Measurements from ENCODE around the gene TBC1D1. TPM values are rescaled to one million over a fixed set of nuclear protein-coding genes. Genes with fewer than 3 reads are reported as not detected.

Gene TBC1D1
- polyA plus RNA-seq, 1 donor (not counting 4 experiments of a cell fraction or from before 2014, with no cell fraction given): 32.5 TPM

GRCh38 chr4:37868238-37868637, 22.6 kb upstream of the TBC1D1 start:
- FAIRE-seq (no peak), DNase-seq (ENCODE audit: low read depth, low spot score) (no peak)
- no peak overlapping the region for H3K9ac ChIP-seq (ENCODE audit: control insufficient read depth, extremely low read depth, insufficient read depth, low read length)
- no peaks in the 10 kb centered on the region for H3K9me3 ChIP-seq (ENCODE audit: control insufficient read depth, low read depth, low read length)
- no peaks in the 10 kb centered on the region for H4K20me1 ChIP-seq (ENCODE audit: control insufficient read depth, extremely low read depth, insufficient read depth, low read length)
- no peak overlapping the region for H3K4me3 ChIP-seq (ENCODE audit: control insufficient read depth in 2 of 3, extremely low read depth in 1 of 3, insufficient read depth in 2 of 3, low read depth in 1 of 3, low read length in 3 of 3)
- no peak overlapping the region for H3K27ac ChIP-seq (ENCODE audit: control insufficient read depth, insufficient read depth, low read length)
- H3K36me3 ChIP-seq (ENCODE audit: control insufficient read depth in 2 of 2, extremely low read depth in 1 of 2, insufficient read depth in 2 of 2, low read length in 2 of 2): peaks cover 0 to 1% of the 10 kb centered on the region in 2 experiments
- H3K27me3 ChIP-seq (ENCODE audit: control insufficient read depth, extremely low read depth, insufficient read depth, low read length): no peaks in the 10 kb centered on the region
- no peak overlapping the region for H3K4me2 ChIP-seq (ENCODE audit: control insufficient read depth, extremely low read depth, insufficient read depth, low read depth, low read length)
- dilution Hi-C loops (cut with MboI; ENCODE audit: extremely low pct_ligation_motif_present, low sequenced_read_pairs): no loop called here
- TF ChIP-seq EZH2 (IDR thresholded peaks at IDR 0.05; ENCODE audit: low read length): no peak
- no peak for TF ChIP-seq CTCF (optimal IDR thresholded peaks at IDR 0.05 in 1 of 3, IDR thresholded peaks at IDR 0.05 in 1 of 3, conservative IDR thresholded peaks at IDR 0.05 in 1 of 3; ENCODE audit: extremely low read depth in 1 of 3, insufficient read depth in 2 of 3, low read length in 3 of 3)
- no peaks in the 10 kb centered on the region for H3K79me2 ChIP-seq (ENCODE audit: control insufficient read depth, insufficient read depth, low read length)
- H3K9me1 ChIP-seq (ENCODE audit: control insufficient read depth, extremely low read depth, insufficient read depth, low read length): no peaks in the 10 kb centered on the region
- no peak overlapping the region for H2AFZ ChIP-seq (ENCODE audit: control insufficient read depth, low read length)
- peaks cover 1% of the 10 kb centered on the region for H3K4me1 ChIP-seq (ENCODE audit: control insufficient read depth, extremely low read depth, insufficient read depth, low read length)

- DNase-seq (ENCODE audit: low read depth, low spot score): no peak
- TF ChIP-seq CTCF (optimal IDR thresholded peaks at IDR 0.05 in 1 of 3, IDR thresholded peaks at IDR 0.05 in 1 of 3, conservative IDR thresholded peaks at IDR 0.05 in 1 of 3; ENCODE audit: extremely low read depth in 1 of 3, insufficient read depth in 2 of 3, low read length in 3 of 3): no peak
- TF ChIP-seq EZH2 (IDR thresholded peaks at IDR 0.05; ENCODE audit: low read length): no peak
- peaks cover 2% of the 10 kb centered on the region for H3K4me1 ChIP-seq (ENCODE audit: control insufficient read depth, extremely low read depth, insufficient read depth, low read length)
- dilution Hi-C loops (cut with MboI; ENCODE audit: extremely low pct_ligation_motif_present, low sequenced_read_pairs): no loop called here
- H3K4me3 ChIP-seq (ENCODE audit: control insufficient read depth in 2 of 3, extremely low read depth in 1 of 3, insufficient read depth in 2 of 3, low read depth in 1 of 3, low read length in 3 of 3): no peak overlapping the region
- H3K9ac ChIP-seq (ENCODE audit: control insufficient read depth, extremely low read depth, insufficient read depth, low read length): no peak overlapping the region
- no peak overlapping the region for H2AFZ ChIP-seq (ENCODE audit: control insufficient read depth, low read length)
- H3K27ac ChIP-seq (ENCODE audit: control insufficient read depth, insufficient read depth, low read length): no peak overlapping the region
- FAIRE-seq: no peak
- no peaks in the 10 kb centered on the region for H3K27me3 ChIP-seq (ENCODE audit: control insufficient read depth, extremely low read depth, insufficient read depth, low read length)
- H3K9me3 ChIP-seq (ENCODE audit: control insufficient read depth, low read depth, low read length): no peaks in the 10 kb centered on the region
- no peaks in the 10 kb centered on the region for H3K79me2 ChIP-seq (ENCODE audit: control insufficient read depth, insufficient read depth, low read length)
- peaks cover 0 to 1% of the 10 kb centered on the region in 2 experiments for H3K36me3 ChIP-seq (ENCODE audit: control insufficient read depth in 2 of 2, extremely low read depth in 1 of 2, insufficient read depth in 2 of 2, low read length in 2 of 2)
- no peaks in the 10 kb centered on the region for H4K20me1 ChIP-seq (ENCODE audit: control insufficient read depth, extremely low read depth, insufficient read depth, low read length)
- no peaks in the 10 kb centered on the region for H3K9me1 ChIP-seq (ENCODE audit: control insufficient read depth, extremely low read depth, insufficient read depth, low read length)
- no peak overlapping the region for H3K4me2 ChIP-seq (ENCODE audit: control insufficient read depth, extremely low read depth, insufficient read depth, low read depth, low read length)
Observed at GRCh38 chr4:37872310-37872988, 18.4 kb upstream of the TBC1D1 start.

Data from keratinocyte (primary cell).